ENCODE results near the gene TRPC1.

The TRPC1 gene

DNA sequence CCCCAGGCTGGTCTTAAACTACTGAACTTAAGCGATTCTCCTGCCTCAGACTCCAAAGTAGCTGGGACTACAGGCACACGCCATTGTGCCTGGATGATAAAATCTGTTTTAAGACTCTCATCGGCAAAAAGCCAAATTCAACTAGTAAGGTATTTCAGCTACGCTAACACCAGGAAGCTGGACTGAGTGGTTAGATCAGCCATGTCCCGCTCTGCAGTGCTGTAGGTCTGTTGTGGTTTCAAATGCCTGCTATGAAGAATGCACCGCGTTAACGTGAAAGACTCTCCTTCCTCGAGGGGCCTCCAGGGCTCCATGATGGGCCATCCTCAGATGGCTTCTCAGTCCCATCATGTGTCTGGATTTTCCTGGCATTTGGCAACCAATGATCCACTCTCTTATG is 94.8 kb downstream of the TRPC1 start:
- Mint-ChIP-seq H3K36me3 (ENCODE audit: low read depth) (no peaks in the 10 kb centered on the region), H3K9me3 (no peaks in the 10 kb centered on the region), H3K4me3 (no peak overlapping the region), H3K27me3 (ENCODE audit: low read depth) (peaks cover 6% of the 10 kb centered on the region), H3K4me1 (peaks cover 3% of the 10 kb centered on the region), H3K27ac (no peak overlapping the region)
- TF ChIP-seq, protein P1, sequence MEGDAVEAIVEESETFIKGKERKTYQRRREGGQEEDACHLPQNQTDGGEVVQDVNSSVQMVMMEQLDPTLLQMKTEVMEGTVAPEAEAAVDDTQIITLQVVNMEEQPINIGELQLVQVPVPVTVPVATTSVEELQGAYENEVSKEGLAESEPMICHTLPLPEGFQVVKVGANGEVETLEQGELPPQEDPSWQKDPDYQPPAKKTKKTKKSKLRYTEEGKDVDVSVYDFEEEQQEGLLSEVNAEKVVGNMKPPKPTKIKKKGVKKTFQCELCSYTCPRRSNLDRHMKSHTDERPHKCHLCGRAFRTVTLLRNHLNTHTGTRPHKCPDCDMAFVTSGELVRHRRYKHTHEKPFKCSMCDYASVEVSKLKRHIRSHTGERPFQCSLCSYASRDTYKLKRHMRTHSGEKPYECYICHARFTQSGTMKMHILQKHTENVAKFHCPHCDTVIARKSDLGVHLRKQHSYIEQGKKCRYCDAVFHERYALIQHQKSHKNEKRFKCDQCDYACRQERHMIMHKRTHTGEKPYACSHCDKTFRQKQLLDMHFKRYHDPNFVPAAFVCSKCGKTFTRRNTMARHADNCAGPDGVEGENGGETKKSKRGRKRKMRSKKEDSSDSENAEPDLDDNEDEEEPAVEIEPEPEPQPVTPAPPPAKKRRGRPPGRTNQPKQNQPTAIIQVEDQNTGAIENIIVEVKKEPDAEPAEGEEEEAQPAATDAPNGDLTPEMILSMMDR (IDR thresholded peaks at IDR 0.05; ENCODE audit: unreplicated experiment in 3 of 3): no peak

GRCh38 chr3:142819179-142819578 is 95.3 kb downstream of the TRPC1 start:
- H3K4me1 Mint-ChIP-seq: peaks cover 5% of the 10 kb centered on the region
- peaks cover 6% of the 10 kb centered on the region for H3K27me3 Mint-ChIP-seq (ENCODE audit: low read depth)

GRCh38 chr3:142828703-142829305 is 105.0 kb downstream of the TRPC1 start:
- H3K27ac Mint-ChIP-seq: no peak overlapping the region
- no peaks in the 10 kb centered on the region for H3K36me3 Mint-ChIP-seq (ENCODE audit: low read depth)
- TF ChIP-seq, protein P1 (IDR thresholded peaks at IDR 0.05; ENCODE audit: unreplicated experiment in 3 of 3): peak; percentile 92 to 95 (median 93)
- peaks cover 7% of the 10 kb centered on the region for H3K27me3 Mint-ChIP-seq (ENCODE audit: low read depth)
- no peak overlapping the region for H3K4me3 Mint-ChIP-seq
- no peaks in the 10 kb centered on the region for H3K9me3 Mint-ChIP-seq
- peaks cover under 1% of the 10 kb centered on the region for H3K4me1 Mint-ChIP-seq

More at GRCh38 chr3:142819179-142819578, 95.3 kb downstream of the TRPC1 start:
- TF ChIP-seq, protein P1 (IDR thresholded peaks at IDR 0.05; ENCODE audit: unreplicated experiment in 3 of 3): no peak
- Mint-ChIP-seq H3K36me3 (ENCODE audit: low read depth) (no peaks in the 10 kb centered on the region), H3K27ac (no peak overlapping the region), H3K4me3 (no peak overlapping the region), H3K9me3 (no peaks in the 10 kb centered on the region)

DNA sequence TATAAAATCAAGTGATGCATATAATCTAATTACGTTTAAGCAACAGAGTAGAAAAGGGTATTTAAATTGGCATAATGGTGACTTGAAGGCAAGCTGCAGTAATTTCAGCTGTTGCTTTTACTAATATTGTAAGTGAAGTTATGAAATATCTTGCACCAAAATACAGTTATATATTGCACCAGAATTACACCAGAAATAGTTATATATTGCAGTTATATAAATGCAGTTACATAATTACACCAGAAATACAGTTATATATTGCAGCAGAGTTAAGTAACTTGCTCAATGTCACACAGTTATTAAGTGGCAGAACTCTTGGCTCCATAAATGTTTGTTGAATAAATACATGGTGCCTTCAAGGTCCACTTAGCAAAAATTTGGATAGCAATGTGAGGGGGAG is 113.7 kb downstream of the TRPC1 start:
- Mint-ChIP-seq H3K4me1 (no peaks in the 10 kb centered on the region), H3K36me3 (ENCODE audit: low read depth) (peaks cover 5% of the 10 kb centered on the region), H3K4me3 (no peak overlapping the region), H3K9me3 (peaks cover 4% of the 10 kb centered on the region), H3K27me3 (ENCODE audit: low read depth) (no peaks in the 10 kb centered on the region), H3K27ac (no peak overlapping the region)
- TF ChIP-seq, protein P1 (IDR thresholded peaks at IDR 0.05; ENCODE audit: unreplicated experiment in 3 of 3): no peak

- Mint-ChIP-seq H3K4me1 (no peaks in the 10 kb centered on the region), H3K36me3 (ENCODE audit: low read depth) (peaks cover 5% of the 10 kb centered on the region), H3K4me3 (no peak overlapping the region), H3K27me3 (ENCODE audit: low read depth) (no peaks in the 10 kb centered on the region), H3K9me3 (peaks cover 4% of the 10 kb centered on the region), H3K27ac (no peak overlapping the region)
- TF ChIP-seq, protein P1 (IDR thresholded peaks at IDR 0.05; ENCODE audit: unreplicated experiment in 3 of 3): no peak
These were observed 116.0 kb downstream of the TRPC1 start for GRCh38 chr3:142839831-142840230.

- Mint-ChIP-seq H3K4me1 (peaks cover 9% of the 10 kb centered on the region), H3K36me3 (ENCODE audit: low read depth) (no peaks in the 10 kb centered on the region), H3K9me3 (no peaks in the 10 kb centered on the region), H3K4me3 (no peak overlapping the region), H3K27ac (no peak overlapping the region), H3K27me3 (ENCODE audit: low read depth) (no peaks in the 10 kb centered on the region)
- TF ChIP-seq, protein P1 (IDR thresholded peaks at IDR 0.05; ENCODE audit: unreplicated experiment in 3 of 3): peak in 1 of 3 experiments; percentile 32
These were observed 120.6 kb downstream of the TRPC1 start for GRCh38 chr3:142844339-142844977.

Data from nephron (organoid).